ENCODE results near the gene GPR39.

The GPR39 gene

DNA sequence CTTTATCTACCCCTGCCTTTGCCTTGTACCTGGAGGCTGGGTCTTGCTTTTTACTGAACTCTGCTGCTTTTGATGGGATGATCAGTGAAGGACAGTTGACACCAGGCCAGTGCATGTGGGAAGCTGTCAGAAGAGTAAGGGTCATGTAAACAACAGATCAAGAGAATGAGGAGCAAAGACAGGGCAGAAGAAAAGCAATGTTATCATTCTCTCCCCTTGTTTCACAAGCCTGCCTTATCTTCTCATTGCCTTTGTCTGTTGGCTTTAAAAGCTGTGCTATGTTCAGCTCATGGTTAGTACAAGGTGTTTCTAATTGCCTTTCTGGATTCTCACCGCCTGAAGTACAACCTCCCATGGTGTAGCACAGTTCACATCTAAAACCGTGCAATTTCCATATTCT is 225.8 kb downstream of the GPR39 start:
- DNase-seq (ENCODE audit: low read depth): no peak

GRCh38 chr2:132645176-132645575 is 228.6 kb downstream of the GPR39 start:
- no peak for DNase-seq (ENCODE audit: low read depth)

DNA sequence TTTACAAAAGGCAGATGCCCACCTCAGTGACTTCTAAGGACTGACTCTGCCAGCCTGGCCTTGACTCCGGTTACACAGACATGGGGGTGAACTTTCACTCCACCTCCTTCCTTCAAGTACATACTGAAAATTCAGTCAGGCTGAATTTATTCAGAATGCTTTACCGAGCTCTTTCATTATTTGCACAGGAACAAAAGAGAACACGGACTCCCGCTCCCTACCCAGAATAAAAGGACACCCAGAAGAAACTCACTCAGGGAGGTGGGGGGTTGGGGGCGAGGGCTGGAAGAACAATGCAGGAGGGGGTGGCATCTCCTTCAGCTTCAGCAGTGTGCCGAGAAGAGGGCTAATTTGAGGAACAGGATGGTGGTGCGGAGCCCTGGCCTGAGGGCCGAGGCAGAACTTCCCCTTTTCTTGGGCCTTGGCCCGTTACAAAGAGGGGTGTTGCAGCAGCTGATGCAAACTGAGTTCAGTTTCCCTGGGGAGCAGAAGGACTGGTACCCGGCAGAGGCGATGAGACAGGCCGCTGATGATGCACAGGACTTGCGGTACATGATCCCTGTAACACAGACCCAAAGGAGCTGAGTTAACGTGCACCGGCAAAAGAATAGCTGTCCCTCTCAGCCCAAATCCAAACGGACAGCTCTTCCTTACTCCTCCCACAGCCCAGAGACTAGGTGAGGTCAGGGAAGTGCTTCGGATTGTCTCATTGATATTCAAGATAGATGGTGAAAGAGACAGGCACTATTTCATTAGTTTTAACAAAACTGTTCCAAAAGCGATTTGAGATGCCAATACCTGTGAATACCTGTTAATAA is 229.3 kb downstream of the GPR39 start:
- DNase-seq (ENCODE audit: low read depth): no peak

- DNase-seq (ENCODE audit: low read depth): no peak
Measured at GRCh38 chr2:132646540-132647108, 230.0 kb downstream of the GPR39 start.

DNA sequence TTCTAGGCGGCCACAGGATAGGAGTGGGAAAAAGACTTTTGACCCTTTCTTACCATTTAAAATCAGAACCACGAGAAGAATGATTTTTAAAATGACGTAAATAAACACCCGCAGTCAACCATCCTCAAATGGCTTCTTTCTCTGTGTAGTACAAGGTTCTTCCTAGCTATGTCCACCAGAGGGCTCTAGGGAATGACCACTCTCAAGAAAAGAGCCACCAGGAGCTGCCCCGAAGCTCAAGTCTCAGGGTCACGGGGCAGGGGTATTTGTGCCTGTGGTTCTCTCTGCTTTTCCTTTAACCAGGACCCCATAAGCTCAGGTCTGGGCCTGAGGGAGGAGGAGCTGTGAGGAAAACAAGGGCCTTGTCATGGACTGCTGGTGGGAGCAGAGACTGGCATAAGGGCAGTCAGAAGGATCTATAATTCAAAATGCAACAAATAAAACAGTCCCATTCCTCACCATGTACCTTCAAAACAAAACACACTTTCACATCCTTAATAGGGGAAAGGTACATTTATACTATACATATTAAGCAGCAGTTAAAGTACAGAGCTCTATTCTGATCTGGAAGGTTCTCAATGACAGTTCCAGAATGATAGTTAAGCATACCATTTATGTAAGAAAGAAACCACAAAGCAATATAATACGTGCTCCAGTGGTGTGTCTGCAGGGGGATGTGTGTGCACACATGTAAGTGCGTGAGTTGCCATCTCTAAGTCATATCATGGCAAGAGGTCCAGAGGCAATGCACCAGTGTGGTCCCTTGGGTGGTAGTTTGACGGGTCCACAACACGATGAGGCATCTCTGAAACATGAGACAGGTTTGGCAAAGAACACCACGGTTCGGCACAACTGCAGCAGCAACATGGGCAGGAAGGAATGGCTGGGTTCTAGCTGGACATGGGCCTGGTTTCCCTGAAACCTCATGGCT is 234.8 kb downstream of the GPR39 start:
- DNase-seq (ENCODE audit: low read depth): no peak

DNA sequence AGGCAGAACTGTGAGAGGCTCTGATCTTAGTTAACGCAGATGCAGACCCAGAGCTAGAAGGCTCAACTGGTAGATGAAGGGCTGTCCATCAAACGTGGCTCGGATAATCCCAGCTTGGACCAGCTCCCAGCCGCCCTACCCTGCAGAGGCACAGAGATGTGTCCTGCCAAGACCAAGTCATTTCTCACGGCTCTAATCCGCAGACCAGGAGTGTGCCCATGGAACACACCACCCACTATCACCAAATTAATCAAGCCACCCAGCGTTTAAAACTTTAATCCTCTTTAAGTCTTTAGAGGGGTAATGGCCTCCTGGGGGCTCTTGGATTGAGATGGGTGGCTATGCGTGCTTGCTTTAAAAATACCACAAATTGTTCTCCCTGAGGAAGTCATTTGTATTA is 235.9 kb downstream of the GPR39 start:
- DNase-seq (ENCODE audit: low read depth): no peak

DNA sequence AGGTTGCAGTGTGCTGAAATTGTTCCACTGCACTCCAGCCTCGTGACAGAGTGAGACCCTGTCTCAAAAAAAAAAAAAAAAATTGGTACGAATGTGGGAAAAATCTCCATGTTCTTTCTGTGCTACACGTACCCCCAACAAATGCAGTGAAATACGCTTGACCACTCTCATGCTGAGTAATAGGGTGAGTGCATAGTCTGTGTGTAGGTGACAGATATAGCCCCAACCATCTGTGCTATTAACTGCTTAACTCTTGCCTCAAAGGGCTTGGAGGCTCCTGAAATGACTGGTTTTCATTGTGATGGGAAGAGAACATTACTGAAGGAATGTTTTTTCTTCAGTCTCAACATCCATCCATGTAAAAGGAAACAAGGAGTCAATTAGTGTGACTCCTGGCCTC is 237.7 kb downstream of the GPR39 start:
- DNase-seq (ENCODE audit: low read depth): no peak

- no peak for DNase-seq (ENCODE audit: low read depth)
Measured at GRCh38 chr2:132654968-132655367, 238.4 kb downstream of the GPR39 start.

GRCh38 chr2:132656266-132656975 is 239.8 kb downstream of the GPR39 start:
- no peak for DNase-seq (ENCODE audit: low read depth)

GRCh38 chr2:132659331-132659730 is 242.7 kb downstream of the GPR39 start:
- DNase-seq (ENCODE audit: low read depth): no peak

GRCh38 chr2:132662732-132663131 is 246.1 kb downstream of the GPR39 start:
- DNase-seq (ENCODE audit: low read depth): no peak

DNA sequence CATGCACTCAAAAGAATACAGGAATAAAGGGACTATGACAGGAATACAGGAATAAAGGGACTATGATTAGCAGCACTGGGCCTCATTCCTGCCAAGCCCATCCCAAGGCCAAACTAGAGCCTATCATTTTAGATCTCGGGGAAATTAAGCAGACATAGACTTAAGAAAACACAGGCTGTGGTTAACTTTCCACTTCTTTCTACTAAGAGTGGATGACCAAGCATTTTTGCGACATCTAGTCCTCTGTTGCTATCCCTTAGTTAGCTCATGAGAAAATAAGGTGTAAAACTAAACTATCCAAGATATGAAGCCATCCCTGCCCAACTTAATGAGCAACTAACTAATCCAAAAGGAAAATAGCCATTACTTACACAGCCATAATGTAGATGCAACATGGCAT is 247.5 kb downstream of the GPR39 start:
- no peak for DNase-seq (ENCODE audit: low read depth)

DNA sequence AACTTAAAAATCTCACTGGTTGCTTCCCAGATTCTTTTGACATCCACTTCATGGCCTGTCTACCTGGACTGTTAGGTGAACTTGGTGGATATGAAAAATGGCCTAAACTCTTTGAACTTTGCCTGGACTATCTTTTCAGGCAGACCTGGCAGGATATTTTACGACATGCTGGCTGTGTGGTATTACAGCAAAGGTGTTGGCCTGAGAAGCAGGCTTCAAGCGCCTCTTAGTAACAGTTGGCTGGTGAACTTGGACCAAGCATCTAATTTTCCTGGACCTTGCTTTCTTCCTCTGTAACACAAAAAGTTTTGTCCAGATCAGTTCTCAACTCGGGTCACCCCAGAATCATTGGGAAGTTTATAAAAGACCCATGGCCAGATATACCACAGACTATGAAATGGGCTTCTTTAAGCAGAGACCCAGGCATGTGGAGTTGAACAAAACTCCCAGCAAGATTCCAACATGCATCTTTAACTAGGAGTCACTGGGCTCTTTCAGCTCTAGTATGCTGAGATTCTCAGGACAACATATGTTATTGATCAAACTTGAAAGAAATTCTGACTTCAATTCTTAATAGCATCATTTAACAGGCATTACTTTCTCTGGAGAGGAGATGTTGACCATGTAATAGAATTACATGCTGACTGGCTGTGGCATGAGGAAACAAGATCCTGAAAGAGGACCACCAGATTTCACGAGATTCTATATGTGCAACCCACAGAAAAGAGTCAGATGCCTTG is 249.0 kb downstream of the GPR39 start:
- no peak for DNase-seq (ENCODE audit: low read depth)

DNA sequence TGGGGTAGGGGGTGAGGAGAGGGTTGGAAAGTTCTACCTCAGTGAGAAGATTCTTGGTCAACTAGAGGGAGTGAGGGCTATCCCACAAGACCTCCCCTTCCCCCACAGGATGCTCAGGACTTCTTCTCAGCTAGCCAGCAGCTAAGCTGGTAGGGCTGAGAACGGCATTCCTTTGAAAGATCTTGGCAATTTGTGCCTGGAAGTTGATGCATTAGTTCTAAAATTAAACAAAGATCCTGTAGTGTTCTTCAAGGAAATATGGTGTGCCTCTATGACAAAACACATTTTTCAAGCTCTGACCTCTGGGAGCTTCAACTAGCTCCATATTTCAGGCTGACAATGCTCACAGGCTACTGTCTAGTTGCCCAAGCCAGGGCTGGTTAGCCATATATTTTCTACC is 251.1 kb downstream of the GPR39 start:
- DNase-seq (ENCODE audit: low read depth): no peak

GRCh38 chr2:132668189-132668823 is 251.7 kb downstream of the GPR39 start:
- DNase-seq (ENCODE audit: low read depth): no peak

DNA sequence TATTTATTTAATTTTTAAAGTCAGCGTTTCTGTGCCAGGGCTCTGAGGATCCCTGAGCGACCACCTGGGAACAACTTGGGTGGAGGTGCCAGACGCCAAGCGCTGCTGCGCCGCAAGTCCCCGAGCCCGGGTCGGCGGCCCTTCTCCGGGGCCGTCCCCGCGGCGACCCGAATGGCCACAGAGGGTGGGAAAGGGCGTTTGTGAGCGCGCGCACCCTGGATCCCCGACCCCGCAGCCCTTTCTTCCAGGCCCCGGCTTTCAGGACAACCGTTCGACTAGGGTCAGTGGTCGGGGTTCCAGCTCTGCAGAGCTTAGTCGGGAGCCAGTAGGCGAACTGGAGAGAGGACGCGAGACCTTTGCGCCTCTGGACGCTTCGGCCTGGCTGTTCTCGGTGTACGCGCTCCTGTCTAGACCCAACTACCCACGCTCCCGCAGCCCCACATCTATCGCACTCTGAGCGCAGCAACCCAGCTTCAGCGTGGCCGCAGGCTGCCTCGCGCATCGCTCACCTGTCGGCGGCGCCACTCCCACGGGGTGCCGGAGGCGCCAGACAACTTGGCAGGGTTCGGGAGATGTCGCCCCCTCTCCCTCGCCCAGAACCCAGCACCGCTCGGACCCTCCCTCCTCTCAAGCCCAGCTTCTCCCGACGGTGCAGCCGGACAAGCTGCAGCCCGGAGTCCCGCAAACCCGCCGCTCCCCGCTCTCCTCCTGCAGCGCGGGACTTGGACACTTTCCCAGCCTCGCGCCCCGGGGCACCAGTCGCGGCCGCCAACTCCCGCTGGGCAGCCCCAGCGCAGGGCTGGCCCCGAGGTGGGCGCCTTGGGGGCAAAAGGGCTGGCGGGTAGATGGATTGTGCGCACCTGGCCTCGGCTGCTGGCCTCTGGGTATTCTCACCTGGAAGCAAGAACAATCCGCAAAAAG is 252.6 kb downstream of the GPR39 start:
- no peak for DNase-seq (ENCODE audit: low read depth)

- no peak for DNase-seq (ENCODE audit: low read depth)
Measured at GRCh38 chr2:132669908-132670495, 253.4 kb downstream of the GPR39 start, which contains the start of gene LYPD1. Gene LYPD1, minus strand, starts transcription at chr2:132670205. Its CDS starts 273 bp downstream, at chr2:132669932.

GRCh38 chr2:132670496-132671150 is 254.0 kb downstream of the GPR39 start:
- DNase-seq (ENCODE audit: low read depth): no peak

Data from non-pigmented ciliary epithelial cell (primary cell).